Liver (tissue), 9 donors: ENCODE results near the gene STXBP6. TPM values are rescaled to one million over a fixed set of nuclear protein-coding genes. Genes with fewer than 3 reads are reported as not detected.
A peak's percentile ranks its signal among the peaks of the same experiment; 100 is the strongest.

Source experiments
- DNase-seq: peaks from one replicate; pipeline ENCODE4 v3.0.0-alpha.2; 2017; ENCODE audit warnings: low spot score
- H3K27ac ChIP-seq, 2 donors: one replicate each; pipeline ENCODE4 v1.7.0; 2013; ENCODE audit warnings: inconsistent platforms in 2 of 2, low read length in 2 of 2, control low read depth in 1 of 2, low read depth in 1 of 2, mild to moderate bottlenecking in 1 of 2
- H3K27me3 ChIP-seq, 4 donors: one replicate each; pipeline versions ENCODE4 v1.6.1 to v1.7.0; 2013; ENCODE audit warnings: low read length in 3 of 4, inconsistent platforms in 1 of 4, mild to moderate bottlenecking in 1 of 4, moderate library complexity in 1 of 4; ENCODE audit not compliant: control insufficient read depth in 4 of 4, insufficient read depth in 4 of 4
- H3K36me3 ChIP-seq, 4 donors: one replicate each; pipeline versions ENCODE4 v1.6.1 to v1.7.0; 2013; ENCODE audit warnings: low read length in 3 of 4, mild to moderate bottlenecking in 3 of 4, low read depth in 1 of 4, moderate library complexity in 1 of 4; ENCODE audit not compliant: control insufficient read depth in 4 of 4, insufficient read depth in 3 of 4
- H3K4me1 ChIP-seq, 4 donors: one replicate each; pipeline versions ENCODE4 v1.6.1 to v1.7.0; 2013; ENCODE audit warnings: low read length in 3 of 4, mild to moderate bottlenecking in 3 of 4, moderate library complexity in 1 of 4; ENCODE audit not compliant: control insufficient read depth in 4 of 4, insufficient read depth in 4 of 4
- H3K4me3 ChIP-seq, 3 donors: one replicate each; pipeline versions ENCODE4 v1.6.1 to v1.7.0; 2013; ENCODE audit warnings: low read length in 3 of 3, control low read depth in 1 of 3, low read depth in 1 of 3, mild to moderate bottlenecking in 1 of 3
- H3K9ac ChIP-seq, 2 donors: one replicate each; pipeline ENCODE4 v1.7.0; 2013; ENCODE audit warnings: low read length in 2 of 2, mild to moderate bottlenecking in 2 of 2, moderate library complexity in 2 of 2, control low read depth in 1 of 2, low read depth in 1 of 2
- H3K9me3 ChIP-seq, 4 donors: one replicate each; pipeline versions ENCODE4 v1.6.1 to v1.7.0; 2013; ENCODE audit warnings: low read length in 3 of 4; ENCODE audit not compliant: control insufficient read depth in 4 of 4
- ATF3 ChIP-seq: IDR thresholded peaks from 2 replicates; pipeline ENCODE4 v1.6.1; 2016; ENCODE audit warnings: antibody characterized with exemption
- CTCF ChIP-seq: fragments of 150-350 bp; IDR thresholded peaks from 2 replicates; pipeline ENCODE4 v1.5.1; 2017; ENCODE audit warnings: improper control_type of control experiment, low read depth, low read length; ENCODE audit not compliant: missing input control
- EGR1 ChIP-seq, 2 donors: IDR thresholded peaks; 2 replicates each; pipeline ENCODE4 v1.6.1; 2016 to 2018; ENCODE audit warnings: antibody characterized with exemption in 2 of 2, low read depth in 2 of 2
- FOXA1 ChIP-seq: IDR thresholded peaks from 2 replicates; pipeline ENCODE4 v1.6.1; 2016; ENCODE audit warnings: antibody characterized with exemption
- FOXA2 ChIP-seq: IDR thresholded peaks from 2 replicates; pipeline ENCODE4 v1.6.1; 2016; ENCODE audit warnings: antibody characterized with exemption
- GABPA ChIP-seq, 2 donors: IDR thresholded peaks in 1 of 2; conservative IDR thresholded peaks in 1 of 2; 2 replicates each; pipeline ENCODE4 v1.6.1; 2016; ENCODE audit warnings: antibody characterized with exemption in 2 of 2, mild to moderate bottlenecking in 1 of 2, moderate library complexity in 1 of 2
- HNF4A ChIP-seq, 2 donors: conservative IDR thresholded peaks; 2 replicates each; pipeline ENCODE4 v1.6.1; 2016; ENCODE audit warnings: antibody characterized with exemption in 2 of 2, mild to moderate bottlenecking in 2 of 2
- HNF4G ChIP-seq: IDR thresholded peaks from 2 replicates; pipeline ENCODE4 v1.6.1; 2016; ENCODE audit warnings: antibody characterized with exemption
- JUND ChIP-seq, 2 donors: IDR thresholded peaks; 2 replicates each; pipeline ENCODE4 v1.6.1; 2016; ENCODE audit warnings: antibody characterized with exemption in 2 of 2
- MAX ChIP-seq: IDR thresholded peaks from 2 replicates; pipeline ENCODE4 v1.6.1; 2016; ENCODE audit warnings: antibody characterized with exemption
- NR2F2 ChIP-seq: IDR thresholded peaks from 2 replicates; pipeline ENCODE4 v1.6.1; 2016; ENCODE audit warnings: antibody characterized with exemption
- RAD21 ChIP-seq, 2 donors: IDR thresholded peaks; 2 replicates each; pipeline ENCODE4 v1.6.1; 2016; ENCODE audit warnings: antibody characterized with exemption in 2 of 2, mild to moderate bottlenecking in 2 of 2
- REST ChIP-seq: IDR thresholded peaks from 2 replicates; pipeline ENCODE4 v1.6.1; 2016; ENCODE audit warnings: antibody characterized with exemption, mild to moderate bottlenecking
- RXRA ChIP-seq, 2 donors: IDR thresholded peaks; 2 replicates each; pipeline ENCODE4 v1.6.1; 2017 to 2018; ENCODE audit warnings: antibody characterized with exemption in 2 of 2, mild to moderate bottlenecking in 1 of 2
- SP1 ChIP-seq: IDR thresholded peaks from 2 replicates; pipeline ENCODE4 v1.6.1; 2018; ENCODE audit warnings: antibody characterized with exemption, mild to moderate bottlenecking
- TAF1 ChIP-seq: conservative IDR thresholded peaks from 2 replicates; pipeline ENCODE4 v1.6.1; 2016; ENCODE audit warnings: antibody characterized with exemption, mild to moderate bottlenecking
- YY1 ChIP-seq: IDR thresholded peaks from 2 replicates; pipeline ENCODE4 v1.6.1; 2016; ENCODE audit warnings: antibody characterized with exemption, mild to moderate bottlenecking
- ZBTB33 ChIP-seq: IDR thresholded peaks from 2 replicates; pipeline ENCODE4 v1.6.1; 2016; ENCODE audit warnings: antibody characterized with exemption
- whole genome bisulfite sequencing: extraction: QIAGEN DNeasy Blood & Tissue Kit; methylation state at CpG from one replicate; pipeline ENCODE4 v1.1.7; 2013; 5-methylcytosine and 5-hydroxymethylcytosine counted together
- polyA plus RNA-seq, 2 donors: library from polyadenylated mRNA; stranded (reverse) in 1 of 2; unstranded in 1 of 2; fragments of 200-250 nt in 1 of 2; fragments of >200 nt in 1 of 2; fragmentation: Nextera tagmentation in 1 of 2; extraction: Ambion mirVana in 1 of 2; gene quantifications; one replicate each; pipeline versions ENCODE4 v1.2.1 to v1.2.3, GENCODE V29; 2013 to 2015
- total RNA-seq, 2 donors: library from RNA; depleted of rRNA; stranded (reverse); fragments of >200 nt; gene quantifications; one replicate each; pipeline ENCODE4 v1.2.3, GENCODE V29; 2014
- donor health status: healthy.
- donor health status: healthy.
- donor health status: healthy.
- donor health status: healthy.
- donor health status: healthy.

Gene STXBP6
- total and polyA plus RNA-seq, 4 donors = 1.4 to 3.8 (median 1.8) TPM

- WGBS = 95% methylated on average over 5 of the region's 5 CpGs
- no peak for DNase-seq
- Histone ChIP-seq H3K27me3 (no peaks in the 10 kb centered on the region), H3K9me3 (no peaks in the 10 kb centered on the region), H3K9ac (no peak overlapping the region), H3K27ac (no peak overlapping the region), H3K36me3 (peaks cover 0 to 3% (median 0%) of the 10 kb centered on the region in 4 donors), H3K4me1 (no peaks in the 10 kb centered on the region), H3K4me3 (no peak overlapping the region)
- TF ChIP-seq EGR1 (IDR thresholded peaks at IDR 0.05; ENCODE audit: low read depth in 2 of 2) (no peak), MAX (no peak), ATF3 (no peak), ZBTB33 (no peak), NR2F2 (no peak), TAF1 (no peak), RXRA (IDR thresholded peaks at IDR 0.05) (no peak), SP1 (no peak), GABPA (IDR thresholded peaks at IDR 0.05 in 1 of 2, conservative IDR thresholded peaks at IDR 0.05 in 1 of 2) (no peak), FOXA1 (no peak), JUND (IDR thresholded peaks at IDR 0.05) (no peak), YY1 (no peak), REST (no peak), CTCF (no peak), HNF4A (conservative IDR thresholded peaks at IDR 0.05) (no peak), FOXA2 (no peak), HNF4G (no peak)
Measured at GRCh38 chr14:24826390-24826789, 223.6 kb downstream of the STXBP6 start.

- DNase-seq = no peak
- Histone ChIP-seq H3K4me3 (no peak overlapping the region), H3K36me3 (peaks cover 0 to 2% (median 0%) of the 10 kb centered on the region in 4 donors), H3K27me3 (no peaks in the 10 kb centered on the region), H3K4me1 (peaks cover 0 to 48% (median 31%) of the 10 kb centered on the region in 4 donors), H3K27ac (no peak overlapping the region), H3K9me3 (no peaks in the 10 kb centered on the region), H3K9ac (no peak overlapping the region)
- TF ChIP-seq MAX (no peak), RAD21 (IDR thresholded peaks at IDR 0.05) (peak in 1 of 2 donors; percentile 11)
- 71% methylated on average over 5 of the region's 5 CpGs for WGBS
Measured at GRCh38 chr14:24820616-24821015, 229.3 kb downstream of the STXBP6 start.
